Measurements from ENCODE around the gene FAM118A. TPM values are rescaled to one million over a fixed set of nuclear protein-coding genes. Genes with fewer than 3 reads are reported as not detected.
"Not testable (repeated sequence)": the region's sequence is repeated elsewhere in the genome, so short reads cannot be mapped to it uniquely, and the experiment has no call there.

FAM118A gene
- total RNA-seq, 1 donor from 2014 or later: 59.3 TPM

DNA sequence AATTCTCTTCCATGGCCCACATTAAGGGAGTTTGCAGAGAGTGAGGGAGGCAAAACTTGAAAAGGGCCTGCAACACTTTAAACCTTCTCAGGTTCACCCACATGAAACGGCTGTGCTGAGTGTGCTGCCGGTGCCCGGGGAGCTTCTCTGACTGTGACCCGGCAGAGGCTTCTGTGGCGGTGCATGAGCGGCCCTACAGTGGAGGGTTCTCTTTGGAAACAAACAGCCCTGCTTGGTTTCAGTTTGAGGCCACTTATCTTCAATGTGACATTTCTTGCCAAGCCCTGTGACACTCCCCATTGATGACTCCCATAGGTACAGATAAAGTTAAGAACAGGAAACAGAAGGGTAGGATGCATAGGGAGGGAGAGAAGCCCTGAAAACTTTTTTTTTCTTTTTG is 31.8 kb downstream of the FAM118A start:
- intact Hi-C loops (cut with micrococcal nuclease): no loop called here
- POLR2A ChIA-PET: no interaction called here
- H3K4me1 Mint-ChIP-seq: no peaks in the 10 kb centered on the region
- H3K36me3 Mint-ChIP-seq (ENCODE audit: low read depth): peaks cover 57% of the 10 kb centered on the region
- H3K4me3 Mint-ChIP-seq: no peak overlapping the region
- TF ChIP-seq CTCF (IDR thresholded peaks at IDR 0.05): no peak
- DNase-seq (no peak), ATAC-seq (ENCODE audit: low read depth) (no peak)
- H3K27me3 Mint-ChIP-seq: no peaks in the 10 kb centered on the region
- H3K27ac Mint-ChIP-seq: no peak overlapping the region
- H3K9me3 Mint-ChIP-seq: no peaks in the 10 kb centered on the region
- CTCF ChIA-PET: no interaction called here

- Mint-ChIP-seq H3K9me3 (no peaks in the 10 kb centered on the region), H3K27me3 (no peaks in the 10 kb centered on the region), H3K27ac (no peak overlapping the region), H3K36me3 (ENCODE audit: low read depth) (peaks cover 46% of the 10 kb centered on the region), H3K4me3 (no peak overlapping the region), H3K4me1 (no peaks in the 10 kb centered on the region)
- ATAC-seq (ENCODE audit: low read depth): no peak
- intact Hi-C loops (cut with micrococcal nuclease): no loop called here
- ChIA-PET CTCF (no interaction called here), POLR2A (no interaction called here)
- TF ChIP-seq CTCF (IDR thresholded peaks at IDR 0.05): no peak
- no peak for DNase-seq
These were observed 33.4 kb downstream of the FAM118A start for GRCh38 chr22:45343143-45343542.

GRCh38 chr22:45344334-45344733 is 34.6 kb downstream of the FAM118A start:
- CTCF ChIA-PET: no interaction called here
- DNase-seq (no peak), ATAC-seq (ENCODE audit: low read depth) (no peak)
- Mint-ChIP-seq H3K4me1 (no peaks in the 10 kb centered on the region), H3K9me3 (no peaks in the 10 kb centered on the region), H3K36me3 (ENCODE audit: low read depth) (peaks cover 41% of the 10 kb centered on the region), H3K4me3 (no peak overlapping the region), H3K27ac (no peak overlapping the region), H3K27me3 (no peaks in the 10 kb centered on the region)
- intact Hi-C loops (cut with micrococcal nuclease): no loop called here
- TF ChIP-seq CTCF (IDR thresholded peaks at IDR 0.05): no peak
- POLR2A ChIA-PET: no interaction called here

GRCh38 chr22:45349916-45350315 is 40.2 kb downstream of the FAM118A start:
- Mint-ChIP-seq H3K36me3 (ENCODE audit: low read depth) (peaks cover 12% of the 10 kb centered on the region), H3K4me1 (no peaks in the 10 kb centered on the region), H3K27me3 (no peaks in the 10 kb centered on the region), H3K9me3 (no peaks in the 10 kb centered on the region), H3K4me3 (no peak overlapping the region), H3K27ac (no peak overlapping the region)
- POLR2A ChIA-PET: no interaction called here
- no peak for TF ChIP-seq CTCF (IDR thresholded peaks at IDR 0.05)
- CTCF ChIA-PET: no interaction called here
- intact Hi-C loops (cut with micrococcal nuclease): no loop called here
- ATAC-seq (ENCODE audit: low read depth) (no peak), DNase-seq (no peak)

GRCh38 chr22:45351956-45352355 is 42.2 kb downstream of the FAM118A start:
- H3K27ac Mint-ChIP-seq: no peak overlapping the region
- no peaks in the 10 kb centered on the region for H3K4me1 Mint-ChIP-seq
- DNase-seq: no peak
- intact Hi-C loops (cut with micrococcal nuclease): no loop called here
- no peak overlapping the region for H3K4me3 Mint-ChIP-seq
- CTCF ChIA-PET: no interaction called here
- H3K36me3 Mint-ChIP-seq (ENCODE audit: low read depth): peaks cover 1% of the 10 kb centered on the region
- H3K27me3 Mint-ChIP-seq: no peaks in the 10 kb centered on the region
- ATAC-seq (ENCODE audit: low read depth): no peak
- no peak for TF ChIP-seq CTCF (IDR thresholded peaks at IDR 0.05)
- no peaks in the 10 kb centered on the region for H3K9me3 Mint-ChIP-seq
- POLR2A ChIA-PET: no interaction called here

DNA sequence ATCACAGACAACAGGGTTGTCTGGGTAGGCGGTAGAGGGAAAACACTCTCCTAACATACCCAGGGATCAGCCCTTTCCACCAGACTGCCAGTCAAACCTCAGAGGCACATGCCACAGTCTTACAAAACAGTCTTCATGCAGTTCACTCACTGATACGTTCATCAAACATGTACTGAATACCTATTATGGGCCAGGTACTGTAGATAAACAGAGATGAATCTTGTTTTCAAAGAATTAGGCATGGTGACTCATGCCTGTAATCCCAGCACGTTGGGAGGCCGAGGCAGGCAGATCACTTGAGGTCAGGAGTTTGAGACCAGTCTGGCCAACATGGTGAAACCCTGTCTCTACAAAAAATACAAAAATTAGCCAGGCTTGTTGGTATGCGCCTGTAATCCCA is 43.0 kb downstream of the FAM118A start:
- H3K4me3 Mint-ChIP-seq; intact Hi-C loops (cut with micrococcal nuclease); H3K4me1 Mint-ChIP-seq; DNase-seq; H3K9me3 Mint-ChIP-seq; ATAC-seq (ENCODE audit: low read depth); H3K27ac Mint-ChIP-seq; H3K27me3 Mint-ChIP-seq; POLR2A ChIA-PET; CTCF ChIA-PET; H3K36me3 Mint-ChIP-seq (ENCODE audit: low read depth): not testable (repeated sequence)
